K562 (cell line): ENCODE data around the gene CCDC87. TPM values are rescaled to one million over a fixed set of nuclear protein-coding genes. Genes with fewer than 3 reads are reported as not detected.

ENCODE experiments used
- ASH1L ChIP-seq: fragments of 450-650 bp; IDR thresholded peaks from 2 replicates; pipeline ENCODE4 v1.6.1; 2018; ENCODE audit warnings: borderline replicate concordance, mild to moderate bottlenecking, low read depth; ENCODE audit not compliant: partially characterized antibody
- CHD7 ChIP-seq: fragments of 200-600 bp; sonication (generic); IDR thresholded peaks from one replicate; pipeline ENCODE4 v1.6.1; 2012; ENCODE audit warnings: mild to moderate bottlenecking, low read depth, low read length, inconsistent platforms
- CTBP1 ChIP-seq: fragments of 450-650 bp; IDR thresholded peaks from 2 replicates; pipeline ENCODE4 v1.6.1; 2016; ENCODE audit warnings: borderline replicate concordance
- DACH1 ChIP-seq: fragments of 450-650 bp; IDR thresholded peaks from 2 replicates; pipeline ENCODE4 v1.6.1; 2018; ENCODE audit not compliant: partially characterized antibody
- DIDO1 ChIP-seq: fragments of 450-650 bp; IDR thresholded peaks from 2 replicates; pipeline ENCODE4 v1.6.1; 2016; ENCODE audit warnings: low read depth, missing biosample characterization, missing genetic modification characterization
- MYBL2 ChIP-seq, 2 experiments: fragments of 450-650 bp in 1 of 2; sonication (generic) in 1 of 2; formaldehyde crosslinking in 1 of 2; IDR thresholded peaks; 2 replicates each; pipeline versions ENCODE4 v1.6.1 to v1.8.1; 2017 to 2022; ENCODE audit warnings: borderline replicate concordance in 1 of 2, inconsistent platforms in 1 of 2, low read depth in 1 of 2, mild to moderate bottlenecking in 1 of 2, missing genetic modification reagents in 1 of 2, moderate library complexity in 1 of 2
- RBM14 ChIP-seq: fragments of 200-400 bp; formaldehyde crosslinking; IDR thresholded peaks from 2 replicates; pipeline ENCODE4 v1.6.1; 2018; ENCODE audit warnings: low read depth, mild to moderate bottlenecking, low read length, moderate library complexity, borderline replicate concordance; ENCODE audit not compliant: insufficient read depth
- SP2 ChIP-seq: IDR thresholded peaks from 2 replicates; pipeline ENCODE4 v1.6.1; 2011; ENCODE audit warnings: mild to moderate bottlenecking, low read depth, low read length, moderate library complexity; ENCODE audit not compliant: poor library complexity, severe bottlenecking; ENCODE audit errors: extremely low read depth
- ZFX ChIP-seq: sonication (generic); formaldehyde crosslinking; IDR thresholded peaks from 2 replicates; pipeline ENCODE4 v1.8.0; 2022; ENCODE audit warnings: mild to moderate bottlenecking, missing genetic modification reagents, moderate library complexity
- ZNF76 ChIP-seq: fragments of 250-450 bp; sonication (Bioruptor Pico); IDR thresholded peaks from 2 replicates; pipeline ENCODE4 v1.4.0; 2020; ENCODE audit warnings: mild to moderate bottlenecking, moderate library complexity, borderline replicate concordance
- polyA plus RNA-seq, 8 experiments: library from polyadenylated mRNA; depleted of rRNA in 4 of 8; stranded (reverse) in 5 of 8; unstranded in 3 of 8; fragments of >200 nt; fragmentation: Nextera tagmentation in 2 of 8; fragmentation: Illumina TruSeq in 1 of 8; extraction: Ambion mirVana in 2 of 8; extraction: Trizol in 1 of 8; gene quantifications; 2 replicates each; pipeline versions ENCODE4 v1.2.1 to v1.2.3, GENCODE V29; 2011 to 2014; ENCODE audit warnings: inconsistent platforms in 1 of 8, missing spikeins in 1 of 8
- total RNA-seq, 7 experiments: library from RNA; depleted of rRNA in 6 of 7; stranded (reverse); fragments of >200 nt in 6 of 7; fragmentation: Illumina TruSeq in 2 of 7; extraction: Trizol in 2 of 7; gene quantifications; 2 replicates each; pipeline versions ENCODE4 v1.2.1 to v1.2.3, GENCODE V29; 2011 to 2021; ENCODE audit warnings: low replicate concordance in 1 of 7
- TF ChIP-seq, protein P1 (sequence below), 2 experiments: fragments of 250-450 bp in 1 of 2; fragments of 450-650 bp in 1 of 2; sonication (Bioruptor Pico) in 1 of 2; IDR thresholded peaks; 2 replicates each; pipeline versions ENCODE4 v1.6.1 to v1.8.0; 2016 to 2021; ENCODE audit warnings: mild to moderate bottlenecking in 2 of 2, moderate library complexity in 2 of 2, missing compliant biosample characterization in 1 of 2, missing genetic modification characterization in 1 of 2
- TF ChIP-seq, protein P2 (sequence below): fragments of 200-400 bp; formaldehyde crosslinking; IDR thresholded peaks from 2 replicates; pipeline ENCODE4 v1.6.1; 2017; ENCODE audit warnings: mild to moderate bottlenecking, low read depth, low read length, moderate library complexity

The CCDC87 gene
- total and polyA plus RNA-seq, 9 of the 15 experiments (the other 6 are each of a cell fraction or from before 2014, with no cell fraction given): 0.03 to 0.44 (median 0.15) TPM; not detected in 1

GRCh38 chr11:66593303-66593635 lies 406 bp upstream of the CCDC87 start (continued):
- TF ChIP-seq ZFX (peak; percentile 53), ZNF76 (CRISPR knock-in tag) (no peak), DACH1 (no peak), ASH1L (no peak), SP2 (no peak), CTBP1 (no peak), DIDO1 (tag) (no peak), MYBL2 (IDR thresholded peaks at IDR 0.05; ENCODE audit: low read depth) (no peak), MYBL2 (CRISPR knock-in tag; IDR thresholded peaks at IDR 0.05; ENCODE audit: borderline replicate concordance) (no peak), CHD7 (no peak), RBM14 (no peak)
- TF ChIP-seq, protein P1, sequence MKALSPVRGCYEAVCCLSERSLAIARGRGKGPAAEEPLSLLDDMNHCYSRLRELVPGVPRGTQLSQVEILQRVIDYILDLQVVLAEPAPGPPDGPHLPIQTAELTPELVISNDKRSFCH (CRISPR knock-in tag; IDR thresholded peaks at IDR 0.05): no peak
- TF ChIP-seq, protein P1 (tag; IDR thresholded peaks at IDR 0.05): no peak
- TF ChIP-seq, protein P2, sequence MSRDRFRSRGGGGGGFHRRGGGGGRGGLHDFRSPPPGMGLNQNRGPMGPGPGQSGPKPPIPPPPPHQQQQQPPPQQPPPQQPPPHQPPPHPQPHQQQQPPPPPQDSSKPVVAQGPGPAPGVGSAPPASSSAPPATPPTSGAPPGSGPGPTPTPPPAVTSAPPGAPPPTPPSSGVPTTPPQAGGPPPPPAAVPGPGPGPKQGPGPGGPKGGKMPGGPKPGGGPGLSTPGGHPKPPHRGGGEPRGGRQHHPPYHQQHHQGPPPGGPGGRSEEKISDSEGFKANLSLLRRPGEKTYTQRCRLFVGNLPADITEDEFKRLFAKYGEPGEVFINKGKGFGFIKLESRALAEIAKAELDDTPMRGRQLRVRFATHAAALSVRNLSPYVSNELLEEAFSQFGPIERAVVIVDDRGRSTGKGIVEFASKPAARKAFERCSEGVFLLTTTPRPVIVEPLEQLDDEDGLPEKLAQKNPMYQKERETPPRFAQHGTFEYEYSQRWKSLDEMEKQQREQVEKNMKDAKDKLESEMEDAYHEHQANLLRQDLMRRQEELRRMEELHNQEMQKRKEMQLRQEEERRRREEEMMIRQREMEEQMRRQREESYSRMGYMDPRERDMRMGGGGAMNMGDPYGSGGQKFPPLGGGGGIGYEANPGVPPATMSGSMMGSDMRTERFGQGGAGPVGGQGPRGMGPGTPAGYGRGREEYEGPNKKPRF: no peak
